HUDEP-2 (cell line): ENCODE data around the gene PSENEN.

Source experiments
- DNase-seq, 76 experiments: peaks; one replicate each; lab custom pipeline; 2025; ENCODE audit not compliant: unreplicated experiment in 76 of 76; lab: John Stamatoyannopoulos, UW

The PSENEN gene, protein sequence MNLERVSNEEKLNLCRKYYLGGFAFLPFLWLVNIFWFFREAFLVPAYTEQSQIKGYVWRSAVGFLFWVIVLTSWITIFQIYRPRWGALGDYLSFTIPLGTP

DNA sequence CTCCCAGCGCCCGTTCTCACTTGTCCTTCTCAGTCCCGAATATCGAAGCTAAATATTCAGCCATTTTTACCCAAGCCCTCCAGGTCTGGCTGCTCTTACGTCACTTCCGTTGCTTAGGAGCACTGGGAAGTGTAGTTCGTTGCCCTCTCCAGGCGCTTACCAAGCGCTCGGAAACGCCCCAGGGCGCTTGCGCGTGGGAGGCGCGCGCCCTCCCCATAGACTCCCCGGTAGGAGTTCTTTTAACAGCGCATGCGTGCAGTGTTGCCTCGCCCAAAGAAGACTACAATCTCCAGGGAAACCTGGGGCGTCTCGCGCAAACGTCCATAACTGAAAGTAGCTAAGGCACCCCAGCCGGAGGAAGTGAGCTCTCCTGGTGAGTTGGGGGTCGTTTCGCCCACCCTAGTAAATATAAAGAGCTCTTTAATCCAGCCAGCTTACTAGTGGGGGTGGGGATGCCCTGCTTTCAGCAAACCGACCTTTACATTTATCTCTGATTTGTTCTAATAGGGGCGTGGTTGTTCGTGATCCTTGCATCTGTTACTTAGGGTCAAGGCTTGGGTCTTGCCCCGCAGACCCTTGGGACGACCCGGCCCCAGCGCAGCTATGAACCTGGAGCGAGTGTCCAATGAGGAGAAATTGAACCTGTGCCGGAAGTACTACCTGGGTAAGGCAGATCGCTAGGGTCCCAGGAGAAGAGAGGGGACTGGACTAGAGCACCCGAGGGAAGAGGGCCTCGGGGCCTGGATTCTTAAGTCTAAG, at the start of gene PSENEN, which contains the start of gene U2AF1L4:
PSENEN (plus strand) TSS at position 324 of the 759 bp plus-strand sequence; CDS start at position 604, 280 bp downstream.
U2AF1L4 (minus strand) TSS at position 91 of the 759 bp plus-strand sequence; CDS start at position 64, 27 bp downstream.
- DNase-seq = peak in 75 of 76 experiments; percentile 85 to 100 (median 98)

DNA sequence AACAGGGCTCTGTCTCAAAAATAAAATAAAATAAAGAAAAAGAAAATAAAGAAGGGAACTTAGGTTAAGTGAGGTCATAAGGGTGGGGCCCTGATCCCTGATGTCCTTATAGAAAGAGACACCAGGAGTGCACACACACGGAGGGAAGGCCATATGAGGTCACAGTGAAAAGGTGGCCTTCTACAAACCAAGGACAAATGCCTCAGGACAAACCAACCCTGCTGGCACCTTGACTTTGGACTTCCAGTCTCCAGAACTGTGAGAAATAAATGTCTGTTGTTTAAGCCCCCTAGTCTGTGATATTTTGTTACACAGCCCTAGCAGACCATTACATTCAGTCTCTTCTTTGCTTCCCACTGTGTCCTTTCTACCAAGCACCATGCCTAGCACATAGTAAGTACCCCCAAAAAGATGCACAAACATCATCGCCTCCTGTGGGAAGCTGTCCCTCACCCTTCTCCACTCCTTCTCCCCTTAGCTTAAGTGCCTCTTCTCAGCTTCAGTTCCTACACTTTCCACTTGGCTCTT, 49.5 kb upstream of the PSENEN start:
- DNase-seq = no peak

DNA sequence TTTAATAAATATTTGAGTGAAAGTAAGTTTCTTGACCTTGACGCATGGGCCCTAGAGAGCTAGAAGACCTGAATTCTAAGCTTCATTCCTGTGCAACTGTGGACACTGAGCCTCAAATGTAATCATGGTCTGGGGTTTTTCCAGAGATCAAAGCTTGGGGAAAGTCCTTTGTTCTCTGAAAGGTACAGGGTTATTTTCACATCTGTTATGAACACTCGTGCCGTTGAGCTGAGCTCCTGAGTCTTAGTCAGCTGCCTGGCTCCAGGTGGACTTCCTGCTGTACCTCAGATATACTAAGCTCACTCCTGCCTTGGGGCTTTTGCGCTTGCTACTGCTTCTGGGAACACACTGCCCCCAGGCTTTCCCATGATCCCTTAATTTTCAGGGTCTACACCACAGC, 48.6 kb upstream of the PSENEN start:
- no peak for DNase-seq

DNA sequence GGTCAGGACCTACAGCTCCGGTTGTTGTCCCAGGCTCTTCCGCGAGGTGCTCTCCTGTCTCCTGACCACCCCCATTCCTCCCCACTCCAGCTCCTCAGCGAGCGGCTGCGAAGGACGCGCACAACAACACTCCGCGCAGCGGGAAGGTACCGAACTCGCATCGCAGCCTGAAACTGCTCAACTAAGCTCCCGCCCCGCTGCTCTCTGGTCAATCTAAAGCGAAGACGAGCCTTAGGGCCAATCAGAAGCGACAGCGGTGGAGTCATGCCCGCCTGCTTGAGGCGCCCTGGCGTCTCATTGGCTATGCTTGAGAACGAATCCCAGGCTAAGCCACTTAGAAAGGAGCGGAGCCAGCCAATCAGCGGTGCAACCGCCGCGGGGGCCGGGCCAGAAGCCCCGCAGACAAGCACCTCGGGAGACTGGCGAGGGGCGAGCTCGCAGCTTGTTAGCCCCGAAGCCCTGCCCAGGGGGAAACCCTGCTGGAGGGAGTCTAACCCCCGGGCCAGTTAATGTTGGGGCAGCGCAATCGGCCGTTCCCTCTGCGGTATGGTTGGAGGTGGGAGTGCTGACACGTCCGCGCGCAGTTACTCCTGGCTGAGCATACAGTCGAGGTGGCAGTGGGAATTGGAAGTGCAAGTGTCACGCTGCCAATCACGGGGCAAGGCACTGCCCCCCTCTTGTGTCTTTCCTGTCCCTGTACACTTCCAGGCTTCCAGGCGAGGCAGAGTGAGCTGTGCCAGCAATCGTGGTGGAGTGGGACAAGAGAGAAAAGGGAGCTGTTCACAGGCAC, 43.0 kb upstream of the PSENEN start:
- peak in 75 of 76 experiments; percentile 70 to 98 (median 94) for DNase-seq

DNA sequence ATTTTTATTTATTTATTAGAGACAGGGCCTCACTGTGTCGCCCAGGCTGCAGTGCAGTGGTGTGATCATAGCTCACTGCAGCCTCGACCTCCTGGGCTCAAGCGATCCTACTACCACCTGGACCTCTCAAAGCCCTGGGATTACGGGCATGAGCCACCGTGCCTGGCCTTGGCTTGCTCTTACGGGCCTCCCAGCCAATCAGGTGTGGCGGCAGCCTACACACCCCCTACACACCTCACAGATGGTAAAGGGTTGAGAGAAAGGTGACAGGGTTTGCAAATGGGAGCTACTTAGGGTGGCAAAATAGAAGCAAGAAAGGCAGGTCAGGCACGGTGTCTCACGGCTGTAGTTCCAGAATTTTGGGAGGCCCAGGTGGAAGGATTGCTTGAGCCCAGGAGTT, 42.1 kb upstream of the PSENEN start:
- DNase-seq = no peak

DNA sequence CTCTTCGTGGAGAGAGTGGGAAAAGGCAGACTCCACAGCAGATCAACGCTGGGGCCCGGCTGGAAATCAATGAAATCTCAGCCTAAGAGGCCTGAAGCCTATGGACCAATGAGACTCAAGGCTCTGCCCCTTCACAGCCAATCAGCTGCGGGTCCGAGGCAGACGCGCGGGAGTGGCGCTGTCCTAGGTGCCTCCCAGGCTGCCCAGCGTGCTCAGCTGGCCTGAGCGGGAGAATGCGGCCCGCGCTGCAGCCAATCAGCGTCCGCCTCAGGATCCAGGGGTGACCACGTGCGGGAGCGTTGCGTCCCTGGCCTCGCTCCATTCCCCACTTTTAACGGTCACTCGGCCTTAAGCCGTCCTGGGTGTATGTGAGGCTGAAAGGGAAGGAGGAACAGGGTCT, 41.2 kb upstream of the PSENEN start, which contains the start of gene ZBTB32:
ZBTB32 (plus strand) TSS at position 341 of the 400 bp plus-strand sequence. CDS start 10,069 bp downstream, outside the sequence.
- DNase-seq = peak in 71 of 76 experiments; percentile 21 to 88 (median 67)

DNA sequence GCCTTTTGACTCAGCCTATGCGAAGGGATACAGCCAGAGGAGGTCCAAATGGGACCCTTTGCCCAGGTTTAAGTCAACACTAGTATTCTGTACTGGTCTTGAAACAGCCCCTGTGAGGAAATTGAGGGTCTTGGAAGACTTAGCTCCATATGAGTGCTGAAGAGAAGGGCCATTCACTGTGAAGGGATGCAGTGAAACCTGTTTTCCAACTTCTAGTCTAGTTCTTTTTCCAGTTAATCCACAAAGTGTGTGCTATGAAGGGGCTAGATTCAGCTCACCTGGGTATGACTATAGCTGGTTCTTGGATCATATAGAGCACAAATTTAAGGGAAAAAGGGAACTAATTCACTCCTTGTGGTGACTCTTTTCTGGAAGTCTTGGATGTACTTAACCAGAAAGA, 37.1 kb upstream of the PSENEN start:
- no peak for DNase-seq

DNA sequence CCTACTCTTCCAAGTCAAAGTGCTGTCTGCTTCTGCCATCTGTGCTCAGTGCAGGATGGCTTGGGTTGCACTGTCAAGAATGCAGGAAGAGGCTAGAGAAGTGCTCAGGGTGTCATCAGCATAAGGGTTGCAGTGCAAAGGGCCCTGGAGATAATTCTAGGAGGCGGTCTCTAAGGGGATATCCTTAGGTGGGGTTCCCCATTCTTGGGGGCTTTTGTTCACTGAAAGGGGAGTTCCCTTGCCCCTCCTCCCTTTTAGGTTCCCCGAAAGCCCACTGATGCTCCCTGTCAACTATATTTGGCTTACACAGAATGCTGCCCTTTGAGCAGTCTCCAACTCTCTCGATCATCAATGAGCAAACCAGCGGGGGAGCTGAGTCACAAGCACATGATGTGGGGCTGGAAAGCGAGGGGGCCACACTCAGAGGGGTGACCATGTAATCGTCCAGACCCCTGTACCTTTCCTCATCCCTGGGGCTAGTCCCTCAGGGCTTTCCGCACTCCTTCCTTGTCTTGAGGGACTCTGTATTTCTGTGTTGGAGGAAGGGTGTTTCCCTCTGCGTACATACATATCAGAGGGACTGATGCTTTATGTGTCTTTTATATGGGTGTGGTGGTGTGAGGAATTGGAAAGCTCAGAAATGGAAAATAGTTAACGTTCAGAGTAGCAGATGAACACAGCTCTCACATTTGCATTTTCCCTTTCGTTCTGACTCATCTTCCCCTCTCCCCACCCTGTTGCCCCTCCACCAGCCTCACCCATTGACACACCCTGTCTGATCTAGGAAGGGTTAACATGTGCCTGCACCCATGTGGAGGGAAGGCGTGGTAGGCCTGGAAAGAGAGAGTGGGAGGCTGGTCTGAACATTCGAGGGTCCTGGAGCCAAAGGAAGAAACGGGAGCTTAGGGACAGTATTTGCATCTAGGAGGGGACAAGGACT, 34.4 kb upstream of the PSENEN start:
- peak in 4 of 76 experiments; percentile 7 to 23 (median 15) for DNase-seq

DNA sequence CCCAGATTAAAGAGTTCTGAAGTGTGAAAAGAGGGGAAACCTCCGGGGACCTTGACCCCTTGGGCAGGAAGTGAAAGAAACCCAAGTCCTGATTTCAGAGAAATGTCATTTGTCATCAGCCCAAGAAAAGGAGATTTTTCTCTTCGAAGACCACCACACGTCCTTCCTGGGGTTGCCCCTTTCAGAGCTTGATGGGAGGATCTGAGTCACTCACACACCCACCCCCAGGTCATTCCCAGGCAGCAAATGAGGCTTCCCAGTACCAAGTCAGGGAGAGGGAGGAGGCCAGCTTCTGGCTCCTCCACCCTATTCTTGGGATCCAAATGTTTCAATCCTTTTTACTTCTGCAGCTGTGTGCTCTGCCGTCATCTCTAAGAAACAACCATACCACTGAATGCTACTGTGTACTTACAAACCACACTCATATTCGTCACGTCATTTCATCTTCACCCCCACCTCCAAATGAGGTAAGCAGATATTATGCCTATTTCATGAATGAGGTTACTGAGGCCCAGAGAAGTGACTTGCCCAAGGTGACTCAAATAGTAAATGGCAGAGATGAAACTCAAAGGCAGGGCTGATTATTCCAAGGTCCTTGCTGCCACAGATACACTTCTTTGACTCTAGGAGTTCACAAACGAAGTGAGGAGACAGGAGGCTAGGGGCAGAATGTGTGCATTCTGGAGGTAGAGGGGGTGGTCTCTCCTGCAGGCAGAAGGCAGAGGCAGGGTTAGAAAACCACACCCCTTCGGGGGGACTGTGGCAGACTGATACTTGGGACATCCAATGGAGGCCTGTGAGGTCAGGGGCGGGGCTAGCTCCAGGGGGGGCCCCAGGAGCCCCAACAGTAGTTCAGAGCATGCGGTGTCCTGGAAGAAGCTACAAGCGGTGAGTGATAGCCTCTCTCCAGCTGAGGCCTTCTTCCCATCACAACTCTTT, 32.6 kb upstream of the PSENEN start:
- no peak for DNase-seq

DNA sequence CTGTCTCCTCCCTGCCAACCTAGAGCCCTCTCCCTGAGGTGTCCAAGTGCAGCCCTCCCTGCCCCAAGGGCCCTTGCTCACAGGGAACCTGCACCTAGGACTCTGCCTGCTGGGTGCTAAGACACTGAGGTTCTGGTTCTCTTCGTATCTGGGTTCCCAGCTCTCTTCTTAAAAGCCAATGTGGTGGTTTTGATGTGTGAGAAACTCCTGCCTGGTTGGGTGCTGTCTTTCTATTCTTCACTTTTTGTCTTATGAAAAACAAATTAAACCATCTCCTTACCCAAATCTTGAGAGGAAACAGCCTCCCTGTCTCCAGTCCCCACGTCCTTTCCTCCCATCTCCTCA, 32.0 kb upstream of the PSENEN start:
- DNase-seq = no peak

DNA sequence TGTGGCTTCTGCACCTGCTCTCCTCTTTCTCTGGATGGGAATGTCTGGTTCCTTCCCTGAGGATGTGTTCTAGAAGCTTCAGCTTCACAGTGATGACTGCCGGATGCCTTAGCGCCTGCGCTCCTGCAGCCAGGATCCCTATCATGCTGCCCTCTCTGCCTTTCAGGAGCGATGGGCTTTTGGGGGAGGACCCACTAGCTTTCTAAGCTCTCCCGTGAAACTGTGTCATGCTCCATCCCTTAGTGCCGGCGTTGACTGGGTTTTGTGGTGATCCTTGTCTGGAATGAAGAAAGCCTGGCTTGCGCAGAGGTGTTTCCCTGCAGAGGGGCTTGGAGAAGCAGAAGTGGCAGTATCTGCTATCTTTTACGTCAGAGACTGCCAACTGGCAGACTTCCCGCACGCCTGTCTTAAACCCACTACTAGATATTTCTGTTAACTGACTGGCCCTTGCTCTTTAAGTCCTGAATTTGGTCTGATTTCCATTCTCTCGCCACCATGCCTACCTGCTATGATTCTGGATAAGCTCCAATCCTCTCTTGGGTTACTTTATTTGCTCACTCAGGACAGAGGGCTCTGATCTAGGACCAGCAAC, 31.5 kb upstream of the PSENEN start:
- peak in 35 of 76 experiments; percentile 9 to 56 (median 29) for DNase-seq

DNA sequence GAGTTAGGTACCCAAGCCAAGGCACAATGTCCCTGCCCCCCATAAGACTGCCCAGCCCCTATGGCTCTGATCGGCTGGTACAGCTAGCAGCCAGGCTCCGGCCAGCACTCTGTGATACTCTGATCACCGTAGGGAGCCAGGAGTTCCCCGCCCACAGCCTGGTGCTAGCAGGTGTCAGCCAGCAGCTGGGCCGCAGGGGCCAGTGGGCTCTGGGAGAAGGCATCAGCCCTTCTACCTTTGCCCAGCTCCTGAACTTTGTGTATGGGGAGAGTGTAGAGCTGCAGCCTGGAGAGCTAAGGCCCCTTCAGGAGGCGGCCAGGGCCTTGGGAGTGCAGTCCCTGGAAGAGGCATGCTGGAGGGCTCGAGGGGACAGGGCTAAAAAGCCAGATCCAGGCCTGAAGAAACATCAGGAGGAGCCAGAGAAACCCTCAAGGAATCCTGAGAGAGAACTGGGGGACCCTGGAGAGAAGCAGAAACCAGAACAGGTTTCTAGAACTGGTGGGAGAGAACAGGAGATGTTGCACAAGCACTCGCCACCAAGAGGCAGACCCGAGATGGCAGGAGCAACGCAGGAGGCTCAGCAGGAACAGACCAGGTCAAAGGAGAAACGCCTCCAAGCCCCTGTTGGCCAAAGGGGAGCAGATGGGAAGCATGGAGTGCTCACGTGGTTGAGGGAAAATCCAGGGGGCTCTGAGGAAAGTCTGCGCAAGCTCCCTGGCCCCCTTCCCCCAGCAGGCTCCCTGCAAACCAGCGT, 30.7 kb upstream of the PSENEN start:
- DNase-seq = peak in 20 of 76 experiments; percentile 11 to 33 (median 22)

DNA sequence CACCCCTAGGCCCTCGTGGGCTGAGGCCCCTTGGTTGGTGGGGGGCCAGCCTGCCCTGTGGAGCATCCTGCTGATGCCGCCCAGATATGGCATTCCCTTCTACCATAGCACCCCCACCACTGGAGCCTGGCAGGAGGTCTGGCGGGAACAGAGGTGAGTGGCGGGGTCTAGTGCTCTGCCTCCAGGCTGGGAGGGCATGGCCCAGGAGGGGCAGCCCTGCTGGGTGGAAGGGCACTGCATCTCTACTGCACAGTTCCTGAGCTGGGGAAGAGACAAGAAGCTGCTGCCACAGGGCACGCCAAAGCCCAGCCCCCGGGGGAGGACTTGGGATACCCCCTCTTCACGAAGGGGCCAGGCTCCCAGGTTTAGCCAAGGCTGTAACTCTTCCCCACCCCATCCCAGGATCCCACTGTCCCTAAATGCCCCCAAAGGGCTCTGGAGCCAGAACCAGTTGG, 30.1 kb upstream of the PSENEN start:
- DNase-seq = no peak

DNA sequence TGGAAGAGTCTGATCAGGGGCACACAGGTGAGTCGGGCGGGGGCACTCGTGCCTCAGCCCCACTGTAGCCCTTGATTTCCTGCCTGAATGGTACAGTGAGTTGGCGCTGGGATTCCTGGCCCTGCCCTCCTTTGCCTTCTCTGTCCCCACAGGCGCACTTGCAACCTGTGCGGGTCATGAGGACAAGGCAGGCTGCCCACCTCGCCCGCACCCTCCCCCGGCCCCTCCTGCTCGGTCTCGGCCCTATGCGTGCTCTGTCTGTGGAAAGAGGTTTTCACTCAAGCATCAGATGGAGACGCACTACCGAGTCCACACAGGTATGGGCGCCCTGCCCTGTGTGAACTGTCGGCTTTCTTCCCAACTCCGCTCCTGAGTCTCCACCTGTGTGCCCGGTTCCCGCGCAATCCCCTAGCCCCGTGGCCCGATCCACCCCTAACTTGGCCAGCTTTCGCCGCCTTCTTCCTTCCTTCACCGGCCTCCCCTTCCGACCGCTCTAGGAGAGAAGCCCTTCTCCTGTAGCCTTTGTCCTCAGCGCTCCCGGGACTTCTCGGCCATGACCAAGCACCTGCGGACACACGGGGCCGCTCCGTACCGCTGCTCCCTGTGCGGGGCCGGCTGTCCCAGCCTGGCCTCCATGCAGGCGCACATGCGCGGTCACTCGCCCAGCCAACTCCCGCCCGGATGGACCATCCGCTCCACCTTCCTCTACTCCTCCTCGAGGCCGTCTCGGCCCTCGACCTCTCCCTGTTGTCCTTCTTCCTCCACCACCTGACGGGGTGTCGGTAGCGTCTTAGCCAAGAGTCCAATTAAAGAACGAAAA, 29.3 kb upstream of the PSENEN start:
- peak in 9 of 76 experiments; percentile 45 to 73 (median 65) for DNase-seq

DNA sequence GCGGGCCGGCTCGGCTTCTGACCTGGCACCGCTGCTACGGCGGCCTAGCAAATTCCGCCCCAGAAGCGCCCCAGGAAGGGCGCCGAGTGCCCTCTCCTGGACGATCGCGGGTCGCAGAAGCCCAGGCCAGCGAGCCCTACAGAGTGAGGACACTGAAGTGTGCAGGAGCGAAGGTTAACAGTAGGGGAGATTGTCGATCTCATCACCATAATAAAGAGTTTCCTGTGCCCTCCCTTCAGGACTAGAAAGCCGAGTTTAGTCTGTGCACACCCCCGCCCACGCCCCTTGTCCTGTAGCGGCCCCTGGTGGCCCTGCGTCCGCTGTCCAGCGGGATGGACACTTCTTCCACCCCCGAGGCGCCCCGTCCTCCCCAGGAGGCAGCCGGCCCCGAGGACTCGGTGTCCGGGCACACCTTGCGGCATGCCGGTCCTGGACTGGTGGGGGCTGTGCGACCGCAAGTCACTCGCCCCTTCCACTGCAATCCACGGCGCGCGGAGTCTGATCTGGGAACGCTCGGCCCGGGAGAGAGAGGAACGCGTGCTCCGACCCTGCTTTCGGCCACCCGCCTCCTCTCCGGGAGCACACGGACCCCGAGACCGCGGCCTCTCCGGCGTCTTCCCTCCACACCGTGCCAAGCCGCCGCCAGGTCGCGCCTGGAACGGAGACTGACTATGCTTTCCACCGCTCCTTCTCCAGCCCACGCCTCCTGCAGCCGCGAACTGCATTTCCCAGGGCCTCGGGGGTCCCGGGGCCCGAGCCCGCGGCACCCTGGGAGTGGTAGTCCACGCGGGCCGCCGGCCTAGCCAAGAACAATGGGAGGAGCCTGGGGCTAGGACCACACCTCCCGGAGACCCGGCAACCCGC, 28.4 kb upstream of the PSENEN start:
- peak in 75 of 76 experiments; percentile 52 to 98 (median 96) for DNase-seq
